Keratinocyte (primary cell): ENCODE results near the gene GAB1. TPM values are rescaled to one million over a fixed set of nuclear protein-coding genes. Genes with fewer than 3 reads are reported as not detected.
"Not testable (repeated sequence)": the region's sequence is repeated elsewhere in the genome, so short reads cannot be mapped to it uniquely, and the experiment has no call there.

ENCODE experiments used
- DNase-seq: peaks from one replicate; pipeline ENCODE4 v3.0.0-alpha.2; 2011; ENCODE audit warnings: low read depth, missing footprints, low spot score
- FAIRE-seq: peaks from 2 replicates; lab custom pipeline; 2011; peaks lifted over from hg19 to GRCh38; lab: Jason Lieb, UNC
- H2AFZ ChIP-seq: 2 replicates; pipeline ENCODE4 v1.6.0; 2012; ENCODE audit warnings: low read length, control low read depth, inconsistent platforms; ENCODE audit not compliant: control insufficient read depth
- H3K27ac ChIP-seq: 2 replicates; pipeline ENCODE4 v1.5.1; 2011; ENCODE audit warnings: low read length; ENCODE audit not compliant: control insufficient read depth, insufficient read depth
- H3K27me3 ChIP-seq: 3 replicates; pipeline ENCODE4 v1.6.0; 2011; ENCODE audit warnings: low read length; ENCODE audit not compliant: control insufficient read depth, insufficient read depth; ENCODE audit errors: extremely low read depth
- H3K36me3 ChIP-seq, 2 experiments: 2 replicates in 1 of 2; 3 replicates in 1 of 2; pipeline ENCODE4 v1.5.1; 2011; ENCODE audit warnings: low read length in 2 of 2, mild to moderate bottlenecking in 1 of 2; ENCODE audit not compliant: control insufficient read depth in 2 of 2, insufficient read depth in 2 of 2; ENCODE audit errors: extremely low read depth in 1 of 2
- H3K4me1 ChIP-seq: 3 replicates; pipeline ENCODE4 v1.5.1; 2011; ENCODE audit warnings: low read length; ENCODE audit not compliant: control insufficient read depth, insufficient read depth; ENCODE audit errors: extremely low read depth
- H3K4me2 ChIP-seq: 3 replicates; pipeline ENCODE4 v1.6.0; 2011; ENCODE audit warnings: low read depth, low read length; ENCODE audit not compliant: control insufficient read depth, insufficient read depth; ENCODE audit errors: extremely low read depth
- H3K4me3 ChIP-seq, 3 experiments: fragments of 200-600 bp in 1 of 3; sonication (generic) in 1 of 3; 2 replicates in 2 of 3; 3 replicates in 1 of 3; pipeline ENCODE4 v1.5.1; 2011 to 2016; ENCODE audit warnings: low read length in 3 of 3, mild to moderate bottlenecking in 3 of 3, control low read depth in 2 of 3, inconsistent platforms in 1 of 3, low read depth in 1 of 3, mixed read lengths in 1 of 3, mixed run types in 1 of 3, moderate library complexity in 1 of 3; ENCODE audit not compliant: control insufficient read depth in 2 of 3, insufficient read depth in 2 of 3; ENCODE audit errors: extremely low read depth in 1 of 3
- H3K79me2 ChIP-seq: 2 replicates; pipeline ENCODE4 v1.6.0; 2012; ENCODE audit warnings: low read length; ENCODE audit not compliant: control insufficient read depth, insufficient read depth
- H3K9ac ChIP-seq: 3 replicates; pipeline ENCODE4 v1.6.0; 2011; ENCODE audit warnings: low read length; ENCODE audit not compliant: control insufficient read depth, insufficient read depth; ENCODE audit errors: extremely low read depth
- H3K9me1 ChIP-seq: 3 replicates; pipeline ENCODE4 v1.6.0; 2011; ENCODE audit warnings: low read length; ENCODE audit not compliant: control insufficient read depth, insufficient read depth; ENCODE audit errors: extremely low read depth
- H3K9me3 ChIP-seq: 2 replicates; pipeline ENCODE4 v1.5.1; 2012; ENCODE audit warnings: low read depth, low read length; ENCODE audit not compliant: control insufficient read depth
- H4K20me1 ChIP-seq: 3 replicates; pipeline ENCODE4 v1.6.0; 2011; ENCODE audit warnings: low read length; ENCODE audit not compliant: control insufficient read depth, insufficient read depth; ENCODE audit errors: extremely low read depth
- CTCF ChIP-seq, 3 experiments: IDR thresholded peaks in 1 of 3; conservative IDR thresholded peaks in 1 of 3; optimal IDR thresholded peaks in 1 of 3; 2 replicates in 2 of 3; 3 replicates in 1 of 3; pipeline versions ENCODE3 to v1.5.1; 2011; ENCODE audit warnings: low read length in 3 of 3, mild to moderate bottlenecking in 3 of 3, moderate library complexity in 2 of 3, control low read depth in 1 of 3, inconsistent platforms in 1 of 3; ENCODE audit not compliant: insufficient read depth in 2 of 3; ENCODE audit errors: extremely low read depth in 1 of 3
- EZH2 ChIP-seq: IDR thresholded peaks from one replicate; pipeline ENCODE4 v1.6.1; 2012; ENCODE audit warnings: inconsistent platforms, mild to moderate bottlenecking, low read length, moderate library complexity
- dilution Hi-C: fragments of 300-500 bp; cut with MboI; formaldehyde crosslinking; loops from one replicate; pipeline ENCODE4 v1.7.0; 2020; ENCODE audit warnings: low sequenced_read_pairs; ENCODE audit not compliant: extremely low pct_ligation_motif_present
- polyA plus RNA-seq, 5 experiments: library from polyadenylated mRNA; depleted of rRNA in 3 of 5; stranded (reverse) in 3 of 5; stranded (forward) in 1 of 5; unstranded in 1 of 5; fragments of >200 nt; gene quantifications; 1 replicate in 1 of 5; 2 replicates in 3 of 5; 3 replicates in 1 of 5; pipeline versions ENCODE4 v1.2.1 to v1.2.3, GENCODE V29; 2011 to 2012; ENCODE audit warnings: missing spikeins in 2 of 5, low read depth in 1 of 5, low replicate concordance in 1 of 5

The GAB1 gene
- polyA plus RNA-seq, 1 donor (not counting 4 experiments of a cell fraction or from before 2014, with no cell fraction given) = 11.0 TPM

- no peaks in the 10 kb centered on the region for H3K27me3 ChIP-seq
- H3K9ac ChIP-seq = no peak overlapping the region
- H2AFZ ChIP-seq = no peak overlapping the region
- no peaks in the 10 kb centered on the region for H4K20me1 ChIP-seq
- H3K4me3 ChIP-seq = no peak overlapping the region
- H3K36me3 ChIP-seq = peaks cover 0 to 4% of the 10 kb centered on the region in 2 experiments
- H3K4me2 ChIP-seq = no peak overlapping the region
- no peak for DNase-seq
- peaks cover 40% of the 10 kb centered on the region for H3K4me1 ChIP-seq
- TF ChIP-seq CTCF (optimal IDR thresholded peaks at IDR 0.05 in 1 of 3, IDR thresholded peaks at IDR 0.05 in 1 of 3, conservative IDR thresholded peaks at IDR 0.05 in 1 of 3; ENCODE audit: extremely low read depth in 1 of 3, insufficient read depth in 2 of 3, low read length in 3 of 3) (no peak), EZH2 (no peak)
- no peaks in the 10 kb centered on the region for H3K9me3 ChIP-seq
- peak overlapping the region; percentile 90 for H3K27ac ChIP-seq
- FAIRE-seq = no peak
- no peaks in the 10 kb centered on the region for H3K9me1 ChIP-seq
- dilution Hi-C loops = no loop called here
- H3K79me2 ChIP-seq = peaks cover 44% of the 10 kb centered on the region
Measured at GRCh38 chr4:143347484-143348111, 10.9 kb downstream of the GAB1 start.

GRCh38 chr4:143348233-143349077 lies 11.8 kb downstream of the GAB1 start:
- no peak overlapping the region for H3K4me2 ChIP-seq

GRCh38 chr4:143349858-143350527 lies 13.3 kb downstream of the GAB1 start:
- dilution Hi-C loops, H3K4me2 ChIP-seq, H2AFZ ChIP-seq, H3K9ac ChIP-seq, H3K9me1 ChIP-seq, FAIRE-seq, H3K27ac ChIP-seq, H3K27me3 ChIP-seq, H3K4me3 ChIP-seq, H3K9me3 ChIP-seq, DNase-seq, H4K20me1 ChIP-seq, H3K36me3 ChIP-seq: not testable (repeated sequence)
- H3K79me2 ChIP-seq = peaks cover 36% of the 10 kb centered on the region
- H3K4me1 ChIP-seq = peaks cover 34% of the 10 kb centered on the region

More at GRCh38 chr4:143348233-143349077, 11.8 kb downstream of the GAB1 start:
- Histone ChIP-seq H3K9me3 (no peaks in the 10 kb centered on the region), H3K9ac (no peak overlapping the region), H4K20me1 (no peaks in the 10 kb centered on the region), H3K27ac (no peak overlapping the region), H3K4me3 (no peak overlapping the region), H2AFZ (no peak overlapping the region), H3K9me1 (no peaks in the 10 kb centered on the region), H3K79me2 (peaks cover 43% of the 10 kb centered on the region), H3K27me3 (no peaks in the 10 kb centered on the region), H3K4me1 (peaks cover 46% of the 10 kb centered on the region), H3K36me3 (peaks cover 0 to 4% of the 10 kb centered on the region in 2 experiments)
- dilution Hi-C loops = no loop called here
- DNase-seq (no peak), FAIRE-seq (no peak)
- TF ChIP-seq EZH2 (no peak), CTCF (optimal IDR thresholded peaks at IDR 0.05 in 1 of 3, IDR thresholded peaks at IDR 0.05 in 1 of 3, conservative IDR thresholded peaks at IDR 0.05 in 1 of 3; ENCODE audit: extremely low read depth in 1 of 3, insufficient read depth in 2 of 3, low read length in 3 of 3) (no peak)
